ENCODE data around the gene NOL6.
A peak's percentile ranks its signal among the peaks of the same experiment; 100 is the strongest.

NOL6 gene

GRCh38 chr9:33453999-33454660 is 19.6 kb downstream of the NOL6 start:
- H3K4me3 ChIP-seq (ENCODE audit: low read depth, low read length), result no peak overlapping the region
- DNase-seq (ENCODE audit: low read depth), result no peak
- no peak for TF ChIP-seq CTCF (IDR thresholded peaks at IDR 0.05; ENCODE audit: low read depth, low read length, missing control alignments)

GRCh38 chr9:33453286-33453860 is 20.4 kb downstream of the NOL6 start:
- H3K4me3 ChIP-seq (ENCODE audit: low read depth, low read length), result no peak overlapping the region
- no peak for DNase-seq (ENCODE audit: low read depth)
- no peak for TF ChIP-seq CTCF (IDR thresholded peaks at IDR 0.05; ENCODE audit: low read depth, low read length, missing control alignments)

GRCh38 chr9:33452828-33453271 is 20.9 kb downstream of the NOL6 start:
- DNase-seq (ENCODE audit: low read depth), result no peak
- no peak overlapping the region for H3K4me3 ChIP-seq (ENCODE audit: low read depth, low read length)
- TF ChIP-seq CTCF (IDR thresholded peaks at IDR 0.05; ENCODE audit: low read depth, low read length, missing control alignments), result peak; percentile 87

DNA sequence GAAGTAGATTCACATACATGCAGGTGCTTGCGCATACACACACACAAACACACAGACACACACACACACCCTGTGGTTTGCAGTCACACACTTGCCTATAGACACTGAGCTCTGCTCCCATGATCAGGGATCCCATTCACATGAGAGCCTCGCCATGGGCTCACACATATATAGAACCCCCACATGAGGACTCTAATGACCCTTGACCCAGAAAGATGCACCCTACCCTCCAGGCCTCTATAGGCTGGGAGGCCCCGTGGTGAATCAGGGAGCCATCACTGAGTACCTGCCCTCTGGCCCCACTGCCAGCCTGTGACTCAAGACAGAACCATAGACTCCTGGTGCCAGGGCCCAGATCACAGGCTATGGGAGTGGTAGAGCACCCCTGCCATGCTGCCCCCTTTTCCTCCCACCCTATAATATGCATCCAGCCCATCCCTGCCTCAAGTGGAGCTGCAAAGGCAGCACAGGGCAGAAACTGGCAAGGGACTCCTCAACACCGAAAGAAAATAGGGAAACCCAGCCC is 23.0 kb downstream of the NOL6 start:
- H3K4me3 ChIP-seq (ENCODE audit: low read depth, low read length), result no peak overlapping the region
- TF ChIP-seq CTCF (IDR thresholded peaks at IDR 0.05; ENCODE audit: low read depth, low read length, missing control alignments), result no peak
- DNase-seq (ENCODE audit: low read depth), result no peak

DNA sequence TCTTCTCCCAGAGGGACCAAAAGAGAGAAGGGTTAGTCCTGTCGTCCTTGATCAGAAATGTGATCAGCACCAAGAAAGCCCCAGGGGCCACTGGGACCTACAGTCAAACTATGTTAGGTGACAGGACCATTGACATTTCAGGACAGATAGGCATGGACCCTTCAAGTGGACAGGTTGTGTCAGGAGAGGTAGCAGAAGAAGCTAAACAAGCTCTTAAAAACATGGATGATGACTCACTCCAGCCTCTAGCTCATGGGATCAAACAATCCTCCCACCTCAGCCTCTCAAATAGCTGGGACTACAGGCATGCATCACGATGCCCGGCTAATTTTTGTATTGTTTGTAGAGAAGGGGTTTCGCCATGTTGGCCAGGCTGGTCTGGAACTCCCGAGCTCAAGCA is 24.0 kb downstream of the NOL6 start:
- DNase-seq (ENCODE audit: low read depth), result no peak
- no peak for TF ChIP-seq CTCF (IDR thresholded peaks at IDR 0.05; ENCODE audit: low read depth, low read length, missing control alignments)
- H3K4me3 ChIP-seq (ENCODE audit: low read depth, low read length), result no peak overlapping the region

DNA sequence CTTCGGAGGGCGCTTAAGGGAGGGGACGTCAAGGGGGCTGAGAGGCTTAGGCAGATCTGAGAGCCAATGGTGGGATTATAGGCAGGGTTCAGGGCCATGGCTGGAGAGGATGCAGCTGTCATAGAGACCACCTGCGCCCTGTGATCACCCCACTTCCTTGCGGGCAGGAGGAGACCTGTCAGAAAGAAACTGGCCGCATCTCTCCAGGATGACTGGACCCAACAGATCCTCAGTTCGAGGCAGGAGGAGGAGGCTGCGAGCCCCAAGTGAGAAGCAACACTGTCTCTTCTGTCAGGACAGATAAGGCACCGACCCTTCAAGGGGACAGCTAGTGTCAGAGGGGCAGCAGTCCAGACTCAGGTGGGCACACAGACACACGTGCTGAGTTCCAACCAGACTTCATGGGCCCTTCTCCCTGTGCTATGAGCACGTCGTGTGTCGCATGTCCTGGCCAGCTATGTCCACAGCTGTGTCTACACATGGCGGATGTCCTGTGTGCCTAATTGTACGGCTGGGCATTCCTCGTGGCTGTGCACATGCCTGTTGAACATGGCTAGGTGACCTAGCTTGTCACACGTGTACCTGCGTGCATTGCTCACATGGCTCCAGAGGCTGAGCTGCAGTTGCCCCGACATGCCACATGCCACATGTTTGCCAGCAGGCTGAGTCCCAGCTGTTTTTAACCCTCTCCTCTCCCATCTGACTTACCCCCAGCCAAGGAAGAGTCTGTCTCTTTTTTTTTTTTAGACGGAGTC is 25.7 kb downstream of the NOL6 start:
- peak overlapping the region; percentile 11; the same call in 1 of the 2 replicates for H3K4me3 ChIP-seq (ENCODE audit: low read depth, low read length)
- TF ChIP-seq CTCF (IDR thresholded peaks at IDR 0.05; ENCODE audit: low read depth, low read length, missing control alignments), result no peak

More for the DNA sequence above, 25.7 kb downstream of the NOL6 start:
- no peak for DNase-seq (ENCODE audit: low read depth)
